K562 (cell line): ENCODE results near the gene GPATCH3. TPM values are rescaled to one million over a fixed set of nuclear protein-coding genes. Genes with fewer than 3 reads are reported as not detected.

ENCODE experiments used
- ATF1 ChIP-seq, 2 experiments: fragments of 450-650 bp in 1 of 2; IDR thresholded peaks; 2 replicates each; pipeline ENCODE4 v1.6.1; 2016; ENCODE audit warnings: missing compliant biosample characterization in 1 of 2, missing genetic modification characterization in 1 of 2
- DMBX1 ChIP-seq: fragments of 250-450 bp; sonication (Bioruptor Pico); IDR thresholded peaks from 2 replicates; pipeline ENCODE4 v1.8.0; 2022; ENCODE audit warnings: inconsistent platforms, mild to moderate bottlenecking, moderate library complexity, borderline replicate concordance
- HDGF ChIP-seq: fragments of 450-650 bp; IDR thresholded peaks from 2 replicates; pipeline ENCODE4 v1.6.1; 2016
- KLF6 ChIP-seq: fragments of 250-450 bp; sonication (Bioruptor Pico); IDR thresholded peaks from 2 replicates; pipeline ENCODE4 v1.4.0; 2020; ENCODE audit warnings: mild to moderate bottlenecking, moderate library complexity, borderline replicate concordance
- MCM3 ChIP-seq: fragments of 450-650 bp; IDR thresholded peaks from 2 replicates; pipeline ENCODE4 v1.6.1; 2016
- MLX ChIP-seq, 2 experiments: fragments of 450-650 bp in 1 of 2; sonication (generic) in 1 of 2; formaldehyde crosslinking; conservative IDR thresholded peaks; 2 replicates each; pipeline versions ENCODE4 v1.4.0 to v1.8.1; 2020 to 2022; ENCODE audit warnings: mild to moderate bottlenecking in 1 of 2, missing genetic modification reagents in 1 of 2
- MTF1 ChIP-seq: fragments of 250-450 bp; sonication (Bioruptor Pico); IDR thresholded peaks from 2 replicates; pipeline ENCODE4 v1.9.0; 2021; ENCODE audit warnings: moderate library complexity, mild to moderate bottlenecking, inconsistent platforms, borderline replicate concordance
- NRF1 ChIP-seq, 2 experiments: fragments of 450-650 bp; IDR thresholded peaks in 1 of 2; conservative IDR thresholded peaks in 1 of 2; 2 replicates each; pipeline ENCODE4 v1.6.1; 2014; ENCODE audit warnings: mild to moderate bottlenecking in 2 of 2
- PHTF2 ChIP-seq: fragments of 250-450 bp; sonication (Bioruptor Pico); IDR thresholded peaks from 2 replicates; pipeline ENCODE4 v1.5.0; 2021; ENCODE audit warnings: mild to moderate bottlenecking
- PKNOX1 ChIP-seq: fragments of 450-650 bp; IDR thresholded peaks from 2 replicates; pipeline ENCODE4 v1.6.1; 2016
- POLR3A ChIP-seq: IDR thresholded peaks from 2 replicates; pipeline ENCODE4 v1.6.1; 2011; ENCODE audit warnings: borderline replicate concordance, mild to moderate bottlenecking, moderate library complexity; ENCODE audit not compliant: insufficient read length, insufficient read depth; ENCODE audit errors: extremely low read depth
- RBFOX2 ChIP-seq: fragments of 200-400 bp; formaldehyde crosslinking; IDR thresholded peaks from 2 replicates; pipeline ENCODE4 v1.6.1; 2017; ENCODE audit warnings: low read depth, mild to moderate bottlenecking, low read length, moderate library complexity
- SMAD3 ChIP-seq: fragments of 450-650 bp; formaldehyde crosslinking; conservative IDR thresholded peaks from 2 replicates; pipeline ENCODE4 v1.4.0; 2020; ENCODE audit warnings: mild to moderate bottlenecking
- TAF9B ChIP-seq: fragments of 450-650 bp; IDR thresholded peaks from 2 replicates; pipeline ENCODE4 v1.6.1; 2018; ENCODE audit warnings: mild to moderate bottlenecking; ENCODE audit not compliant: partially characterized antibody
- ZBTB1 ChIP-seq: sonication (generic); formaldehyde crosslinking; IDR thresholded peaks from 2 replicates; pipeline ENCODE4 v1.8.1; 2023; ENCODE audit warnings: missing genetic modification reagents, low read depth, mild to moderate bottlenecking, borderline replicate concordance
- ZBTB26 ChIP-seq: fragments of 450-650 bp; formaldehyde crosslinking; IDR thresholded peaks from 2 replicates; pipeline ENCODE4 v1.4.0; 2022; ENCODE audit warnings: missing genetic modification characterization
- ZNF384 ChIP-seq: IDR thresholded peaks from 2 replicates; pipeline ENCODE4 v1.6.1; 2012; ENCODE audit warnings: low read depth, low read length, improper control_type of control experiment
- polyA plus RNA-seq, 8 experiments: library from polyadenylated mRNA; depleted of rRNA in 4 of 8; stranded (reverse) in 5 of 8; unstranded in 3 of 8; fragments of >200 nt; fragmentation: Nextera tagmentation in 2 of 8; fragmentation: Illumina TruSeq in 1 of 8; extraction: Ambion mirVana in 2 of 8; extraction: Trizol in 1 of 8; gene quantifications; 2 replicates each; pipeline versions ENCODE4 v1.2.1 to v1.2.3, GENCODE V29; 2011 to 2014; ENCODE audit warnings: inconsistent platforms in 1 of 8, missing spikeins in 1 of 8
- total RNA-seq, 7 experiments: library from RNA; depleted of rRNA in 6 of 7; stranded (reverse); fragments of >200 nt in 6 of 7; fragmentation: Illumina TruSeq in 2 of 7; extraction: Trizol in 2 of 7; gene quantifications; 2 replicates each; pipeline versions ENCODE4 v1.2.1 to v1.2.3, GENCODE V29; 2011 to 2021; ENCODE audit warnings: low replicate concordance in 1 of 7
- TF ChIP-seq, protein P1 (sequence below), 2 experiments: fragments of 200-800 bp in 1 of 2; sonication (Bioruptor generic) in 1 of 2; sonication (generic) in 1 of 2; formaldehyde crosslinking in 1 of 2; IDR thresholded peaks in 1 of 2; conservative IDR thresholded peaks in 1 of 2; 2 replicates each; pipeline versions ENCODE4 v1.5.0 to v1.6.1; 2016 to 2020; ENCODE audit warnings: missing compliant biosample characterization in 1 of 2, missing genetic modification characterization in 1 of 2, missing genetic modification reagents in 1 of 2
- TF ChIP-seq, protein P2 (sequence below): fragments of 450-650 bp; formaldehyde crosslinking; conservative IDR thresholded peaks from 2 replicates; pipeline ENCODE4 v1.4.0; 2022; ENCODE audit warnings: mild to moderate bottlenecking, missing genetic modification characterization

GPATCH3 gene
- total and polyA plus RNA-seq, 9 of the 15 experiments (the other 6 are each of a cell fraction or from before 2014, with no cell fraction given): 1.6 to 23.0 (median 13.3) TPM

- TF ChIP-seq ZBTB26 (CRISPR knock-in tag): 0 out of 2 replicates have a peak, but pooled peaks have one; percentile 76
- TF ChIP-seq MCM3: no peak
- TF ChIP-seq DMBX1: peak; percentile 50; the same call in 1 of the 2 replicates
- TF ChIP-seq PKNOX1: no peak
- peak in 1 of 2 experiments; percentile 53; a peak in 1 of 4 replicates for TF ChIP-seq MLX (CRISPR knock-in tag; conservative IDR thresholded peaks at IDR 0.05)
- TF ChIP-seq HDGF: peak; percentile 48; the same call in 1 of the 2 replicates
- no peak for TF ChIP-seq ZNF384
- TF ChIP-seq, protein P1, sequence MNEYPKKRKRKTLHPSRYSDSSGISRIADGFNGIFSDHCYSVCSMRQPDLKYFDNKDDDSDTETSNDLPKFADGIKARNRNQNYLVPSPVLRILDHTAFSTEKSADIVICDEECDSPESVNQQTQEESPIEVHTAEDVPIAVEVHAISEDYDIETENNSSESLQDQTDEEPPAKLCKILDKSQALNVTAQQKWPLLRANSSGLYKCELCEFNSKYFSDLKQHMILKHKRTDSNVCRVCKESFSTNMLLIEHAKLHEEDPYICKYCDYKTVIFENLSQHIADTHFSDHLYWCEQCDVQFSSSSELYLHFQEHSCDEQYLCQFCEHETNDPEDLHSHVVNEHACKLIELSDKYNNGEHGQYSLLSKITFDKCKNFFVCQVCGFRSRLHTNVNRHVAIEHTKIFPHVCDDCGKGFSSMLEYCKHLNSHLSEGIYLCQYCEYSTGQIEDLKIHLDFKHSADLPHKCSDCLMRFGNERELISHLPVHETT (CRISPR knock-in tag; conservative IDR thresholded peaks at IDR 0.05 in 1 of 2, IDR thresholded peaks at IDR 0.05 in 1 of 2): 0 out of 4 replicates have a peak, but pooled peaks of 1 of the 2 experiments have one; percentile 61
- TF ChIP-seq, protein P2, sequence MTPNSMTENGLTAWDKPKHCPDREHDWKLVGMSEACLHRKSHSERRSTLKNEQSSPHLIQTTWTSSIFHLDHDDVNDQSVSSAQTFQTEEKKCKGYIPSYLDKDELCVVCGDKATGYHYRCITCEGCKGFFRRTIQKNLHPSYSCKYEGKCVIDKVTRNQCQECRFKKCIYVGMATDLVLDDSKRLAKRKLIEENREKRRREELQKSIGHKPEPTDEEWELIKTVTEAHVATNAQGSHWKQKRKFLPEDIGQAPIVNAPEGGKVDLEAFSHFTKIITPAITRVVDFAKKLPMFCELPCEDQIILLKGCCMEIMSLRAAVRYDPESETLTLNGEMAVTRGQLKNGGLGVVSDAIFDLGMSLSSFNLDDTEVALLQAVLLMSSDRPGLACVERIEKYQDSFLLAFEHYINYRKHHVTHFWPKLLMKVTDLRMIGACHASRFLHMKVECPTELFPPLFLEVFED: peak; percentile 66; the same call in 1 of the 2 replicates
- no peak for TF ChIP-seq ZBTB1 (CRISPR knock-in tag)
- TF ChIP-seq NRF1 (conservative IDR thresholded peaks at IDR 0.05 in 1 of 2, IDR thresholded peaks at IDR 0.05 in 1 of 2): peak; percentile 6 to 18; a peak in 1 of 4 replicates
- TF ChIP-seq SMAD3 (CRISPR knock-in tag): 0 out of 2 replicates have a peak, but pooled peaks have one; percentile 8
- no peak for TF ChIP-seq POLR3A
- no peak for TF ChIP-seq PHTF2 (CRISPR knock-in tag)
- TF ChIP-seq TAF9B: peak; percentile 22
- TF ChIP-seq RBFOX2: peak; percentile 34; the same call in 1 of the 2 replicates
- peak; percentile 58; the same call in 1 of the 2 replicates for TF ChIP-seq KLF6 (CRISPR knock-in tag)
- no peak for TF ChIP-seq ATF1 (CRISPR knock-in tag; IDR thresholded peaks at IDR 0.05)
- TF ChIP-seq ATF1 (tag; IDR thresholded peaks at IDR 0.05): peak; percentile 80; the same call in 1 of the 2 replicates
- 0 out of 2 replicates have a peak, but pooled peaks have one; percentile 15 for TF ChIP-seq MTF1 (CRISPR knock-in tag)
Observed at GRCh38 chr1:26890467-26890796, 9.8 kb downstream of the GPATCH3 start (continued).
